ENCODE measurements around the gene SULT2B1. TPM values are rescaled to one million over a fixed set of nuclear protein-coding genes. Genes with fewer than 3 reads are reported as not detected.

SULT2B1 gene
- total and polyA plus RNA-seq, 7 donors, result 0.06 to 0.23 TPM; not detected in 5

DNA sequence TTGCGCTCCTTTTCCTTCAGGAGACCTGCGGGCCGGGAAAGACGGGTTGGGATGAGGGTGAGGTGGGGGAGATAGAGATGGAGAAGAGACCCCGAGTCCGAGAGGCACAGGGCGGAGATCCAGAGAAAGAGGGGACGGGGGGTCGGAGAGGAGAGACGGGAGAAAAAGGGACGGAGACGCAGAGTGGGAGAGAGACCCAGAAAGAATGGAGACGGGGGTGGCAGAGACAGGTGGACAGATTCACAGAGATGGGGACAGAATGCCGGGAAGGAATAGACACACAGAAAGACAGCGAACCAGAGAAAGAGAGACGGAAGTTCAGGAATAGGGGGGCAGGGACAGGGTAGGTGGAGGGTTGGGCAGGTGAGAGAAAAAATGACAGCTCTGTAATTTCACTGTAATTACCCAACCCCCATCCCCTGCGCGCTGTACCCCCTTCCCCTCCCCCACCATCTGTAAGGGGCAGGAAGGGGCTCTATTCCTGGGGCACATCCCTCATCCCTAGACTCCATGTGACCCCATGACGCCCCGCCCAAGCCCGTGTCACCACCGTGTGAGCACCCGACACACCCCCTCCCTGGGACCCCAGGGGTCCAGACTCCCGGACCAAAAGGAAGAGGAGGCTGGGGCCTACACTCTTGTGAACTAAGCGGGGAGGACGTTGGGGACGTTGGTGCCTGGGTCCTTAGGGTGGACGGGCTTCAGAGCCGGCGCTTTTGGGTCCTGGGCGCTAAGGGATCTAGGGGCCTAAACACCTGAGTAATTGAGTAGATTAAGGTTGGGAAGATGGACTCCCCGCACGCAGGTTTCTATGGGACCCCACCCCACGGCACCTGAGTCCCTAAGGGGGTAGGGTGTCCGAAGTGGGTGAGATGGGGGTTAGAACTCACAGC is 84.2 kb downstream of the SULT2B1 start:
- Histone ChIP-seq H3K36me3 (ENCODE audit: insufficient read depth in 1 of 2, low read depth in 1 of 2) (no peaks in the 10 kb centered on the region), H3K27ac (peak overlapping the region; percentile 97), H3K9me3 (no peaks in the 10 kb centered on the region), H3K4me3 (peak overlapping the region; percentile 87), H3K4me1 (peaks cover 42% of the 10 kb centered on the region), H3K27me3 (ENCODE audit: insufficient read depth in 3 of 3, low read length in 2 of 3) (no peaks in the 10 kb centered on the region)
- no peak for ATAC-seq
- TF ChIP-seq, protein P1, sequence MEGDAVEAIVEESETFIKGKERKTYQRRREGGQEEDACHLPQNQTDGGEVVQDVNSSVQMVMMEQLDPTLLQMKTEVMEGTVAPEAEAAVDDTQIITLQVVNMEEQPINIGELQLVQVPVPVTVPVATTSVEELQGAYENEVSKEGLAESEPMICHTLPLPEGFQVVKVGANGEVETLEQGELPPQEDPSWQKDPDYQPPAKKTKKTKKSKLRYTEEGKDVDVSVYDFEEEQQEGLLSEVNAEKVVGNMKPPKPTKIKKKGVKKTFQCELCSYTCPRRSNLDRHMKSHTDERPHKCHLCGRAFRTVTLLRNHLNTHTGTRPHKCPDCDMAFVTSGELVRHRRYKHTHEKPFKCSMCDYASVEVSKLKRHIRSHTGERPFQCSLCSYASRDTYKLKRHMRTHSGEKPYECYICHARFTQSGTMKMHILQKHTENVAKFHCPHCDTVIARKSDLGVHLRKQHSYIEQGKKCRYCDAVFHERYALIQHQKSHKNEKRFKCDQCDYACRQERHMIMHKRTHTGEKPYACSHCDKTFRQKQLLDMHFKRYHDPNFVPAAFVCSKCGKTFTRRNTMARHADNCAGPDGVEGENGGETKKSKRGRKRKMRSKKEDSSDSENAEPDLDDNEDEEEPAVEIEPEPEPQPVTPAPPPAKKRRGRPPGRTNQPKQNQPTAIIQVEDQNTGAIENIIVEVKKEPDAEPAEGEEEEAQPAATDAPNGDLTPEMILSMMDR (IDR thresholded peaks at IDR 0.05), result no peak
- intact Hi-C loops (cut with DNase I), result loop anchor here in 1 of 2 donors (10.0 kb wide), 1 partner anchor 329 kb away; the partner anchor contains the start of gene FTL
- DNase-seq, result peak in 1 of 2 donors; percentile 75
- 1 to 3% (median 1%) methylated on average over 33 to 35 of the region's 35 CpGs for WGBS, 3 donors

DNA sequence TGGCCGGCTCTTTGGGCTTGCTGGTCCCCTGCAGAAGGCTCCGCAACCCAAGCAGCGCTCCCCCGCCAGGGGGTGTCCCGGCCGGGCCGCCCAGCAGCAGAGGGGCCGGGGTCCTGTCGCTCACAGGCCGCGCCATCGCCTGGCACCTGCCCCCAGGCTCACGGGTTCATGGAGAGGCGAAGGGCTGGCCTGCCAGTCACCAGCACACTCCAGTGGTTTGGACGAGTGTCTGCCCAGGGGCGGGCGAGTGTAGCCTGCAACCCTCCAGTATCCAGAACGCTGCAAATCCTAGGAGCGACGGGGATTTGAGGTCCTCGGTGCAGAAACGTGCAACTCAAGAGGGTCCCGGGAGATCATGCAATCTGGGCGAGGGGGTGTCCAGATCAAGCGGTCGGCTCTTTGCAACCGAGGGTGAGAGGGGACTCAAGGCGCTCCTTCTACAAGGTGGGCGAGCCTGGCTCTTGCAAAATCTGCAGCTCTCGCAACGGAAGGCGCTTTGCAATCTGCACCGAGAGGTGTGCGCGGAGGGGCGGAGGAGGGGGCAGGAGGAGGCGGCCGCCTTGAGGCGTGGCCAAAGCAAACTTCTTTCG is 85.0 kb downstream of the SULT2B1 start, which contains the start of gene DBP:
DBP (minus strand) TSS at position 521 of the 590 bp plus-strand sequence; CDS start at position 136, 385 bp downstream.
- DNase-seq (peak in 1 of 2 donors; percentile 83), ATAC-seq (peak; percentile 8 to 36 (median 18))
- peak within 1 kb of the TSS; percentile 87 for H3K4me3 ChIP-seq
- H3K27me3 ChIP-seq (ENCODE audit: insufficient read depth in 3 of 3, low read length in 2 of 3), result no peaks in the 10 kb centered on the region
- intact Hi-C loops (cut with DNase I), result loop anchor here in 1 of 2 donors (10.0 kb wide), 1 partner anchor 328 kb away; the partner anchor contains the start of gene FTL
- TF ChIP-seq, protein P1 (IDR thresholded peaks at IDR 0.05), result no peak
- WGBS, 3 donors, result 0 to 1% (median 0%) methylated on average over 36 to 40 of the region's 40 CpGs
- peaks cover 37% of the 10 kb centered on the region for H3K4me1 ChIP-seq
- no peaks in the 10 kb centered on the region for H3K36me3 ChIP-seq (ENCODE audit: insufficient read depth in 1 of 2, low read depth in 1 of 2)
- H3K9me3 ChIP-seq, result no peaks in the 10 kb centered on the region
- H3K27ac ChIP-seq, result peak within 1 kb of the TSS; percentile 97

- peaks cover 32% of the 10 kb centered on the region for H3K4me1 ChIP-seq
- no peaks in the 10 kb centered on the region for H3K27me3 ChIP-seq (ENCODE audit: insufficient read depth in 3 of 3, low read length in 2 of 3)
- peak; percentile 99 to 100 for DNase-seq
- peak overlapping the region; percentile 97 for H3K27ac ChIP-seq
- intact Hi-C loops (cut with DNase I), result loop anchor here in 1 of 2 donors (10.0 kb wide), 1 partner anchor 327 kb away; the partner anchor contains the start of gene FTL
- 0 to 1% (median 0%) methylated on average over 38 of the region's 38 CpGs for WGBS, 3 donors
- no peaks in the 10 kb centered on the region for H3K9me3 ChIP-seq
- peak; percentile 75 to 80 (median 76) for ATAC-seq
- no peaks in the 10 kb centered on the region for H3K36me3 ChIP-seq (ENCODE audit: insufficient read depth in 1 of 2, low read depth in 1 of 2)
- H3K4me3 ChIP-seq, result peak overlapping the region; percentile 87
- TF ChIP-seq, protein P1 (IDR thresholded peaks at IDR 0.05), result no peak
Measured at GRCh38 chr19:48637449-48637947, 85.5 kb downstream of the SULT2B1 start.

DNA sequence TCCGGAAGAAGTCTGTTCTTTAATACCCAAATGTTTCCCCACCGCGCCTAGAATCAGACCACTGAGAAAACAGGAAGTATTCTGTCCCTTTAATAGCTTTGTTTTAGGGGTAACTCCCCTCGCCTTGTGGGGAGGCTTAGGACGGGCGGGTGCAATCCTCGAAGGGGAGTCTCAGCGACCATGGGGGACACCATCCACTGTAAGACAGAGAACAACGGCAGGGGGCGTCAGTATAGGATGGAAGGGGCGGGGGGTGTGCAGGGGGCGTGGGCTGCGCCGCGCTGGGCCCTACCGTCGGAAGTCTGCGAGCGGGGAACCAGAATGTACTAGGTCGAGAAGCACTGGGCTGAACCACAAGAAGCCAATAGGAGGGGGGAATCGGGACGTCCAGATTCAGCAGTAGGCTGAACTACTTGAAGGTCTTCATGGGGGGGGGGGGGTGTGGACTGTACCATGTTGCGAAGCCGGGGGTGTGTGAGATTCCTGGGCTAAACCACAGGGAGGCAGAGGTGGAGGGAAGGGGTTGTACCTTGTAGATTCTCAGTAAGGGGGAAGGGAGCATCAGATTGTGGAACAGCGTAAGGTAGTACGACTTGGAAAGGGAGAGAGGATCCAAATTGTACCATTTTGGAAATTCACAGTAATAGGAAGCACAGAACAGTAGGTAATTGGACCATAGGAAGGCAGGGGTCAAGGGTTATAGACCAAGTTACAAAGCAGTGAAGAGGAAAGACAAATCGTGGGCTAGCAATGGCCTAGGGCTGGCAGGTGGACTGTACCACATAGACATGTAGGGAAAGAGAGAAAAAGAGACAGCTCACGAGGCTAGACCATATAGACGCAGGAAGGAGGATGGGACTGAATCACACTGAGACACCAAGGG is 86.2 kb downstream of the SULT2B1 start:
- Histone ChIP-seq H3K4me3 (peak overlapping the region; percentile 87), H3K9me3 (no peaks in the 10 kb centered on the region), H3K27ac (peak overlapping the region; percentile 97), H3K36me3 (ENCODE audit: insufficient read depth in 1 of 2, low read depth in 1 of 2) (no peaks in the 10 kb centered on the region), H3K27me3 (ENCODE audit: insufficient read depth in 3 of 3, low read length in 2 of 3) (no peaks in the 10 kb centered on the region), H3K4me1 (peaks cover 25% of the 10 kb centered on the region)
- TF ChIP-seq, protein P1 (IDR thresholded peaks at IDR 0.05), result no peak
- peak; percentile 40 to 60 (median 52) for ATAC-seq
- WGBS, 3 donors, result 9% methylated on average over 28 to 29 of the region's 29 CpGs
- peak; percentile 81 to 91 for DNase-seq
- intact Hi-C loops (cut with DNase I), result loop anchor here (2.0 to 10.0 kb wide), 2 partner anchors 81 to 327 kb away; partner anchors contain the start of genes FTL (in 1 of the 2) and MAMSTR (in 1 of the 2)
